ENCODE measurements around the gene PRDM16.
A peak's percentile ranks its signal among the peaks of the same experiment; 100 is the strongest.

The PRDM16 gene

DNA sequence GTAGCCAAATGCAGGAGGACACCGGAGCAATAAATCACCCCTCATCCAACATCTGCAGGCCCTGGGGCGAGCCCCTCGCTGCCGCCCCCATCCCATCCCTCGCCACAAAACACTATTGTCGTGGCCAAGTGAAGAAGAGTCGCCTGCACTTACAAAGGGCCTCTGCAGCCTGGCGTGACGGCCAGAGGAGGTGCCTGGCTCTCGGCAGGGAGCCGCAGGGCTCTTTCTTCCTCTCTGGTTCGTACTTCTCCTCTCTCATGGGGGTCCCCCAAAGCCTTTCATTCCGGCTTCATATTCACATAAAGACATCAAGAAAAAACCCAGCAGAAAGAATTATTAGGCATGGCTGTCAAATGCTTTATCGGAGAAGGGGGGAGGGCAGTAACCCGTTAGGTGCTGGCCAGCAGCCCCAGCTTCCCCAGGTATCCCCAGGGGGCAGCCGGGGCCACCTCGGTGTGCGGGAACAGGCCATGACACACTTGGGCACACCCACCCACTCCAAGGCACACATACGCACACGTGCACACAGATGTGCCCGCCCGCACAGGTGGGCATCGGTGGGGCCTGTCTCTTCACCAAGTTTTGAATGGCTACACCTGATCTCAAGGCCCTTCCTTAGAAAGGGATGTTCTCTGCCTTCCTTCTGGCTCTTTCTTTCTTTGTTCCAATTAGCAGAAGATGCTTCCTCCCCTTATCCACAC is 149.1 kb downstream of the PRDM16 start:
- WGBS = 86% methylated on average over 22 of the region's 23 CpGs
- Histone ChIP-seq H3K4me3 (ENCODE audit: insufficient read depth in 1 of 2, low read depth in 1 of 2, low read length in 2 of 2) (peak overlapping the region in 1 of 2 experiments; percentile 74), H3K4ac (ENCODE audit: low read depth in 1 of 2, low read length in 2 of 2) (no peak overlapping the region), H4K91ac (ENCODE audit: low read length) (no peak overlapping the region), H4K8ac (ENCODE audit: low read length) (no peak overlapping the region), H2BK12ac (ENCODE audit: low read length in 2 of 2) (no peak overlapping the region), H3K14ac (ENCODE audit: low read length in 2 of 2) (no peak overlapping the region), H3K9ac (ENCODE audit: low read length) (peak overlapping the region; percentile 60), H2BK120ac (ENCODE audit: low read depth, low read length) (no peak overlapping the region), H3K27ac (ENCODE audit: low read length, poor library complexity, severe bottlenecking) (no peak overlapping the region), H3K36me3 (ENCODE audit: control insufficient read depth in 1 of 2, insufficient read depth in 2 of 2, low read depth in 1 of 2, low read length in 2 of 2) (no peaks in the 10 kb centered on the region), H3K23ac (ENCODE audit: low read length in 2 of 2) (no peak overlapping the region), H2BK15ac (ENCODE audit: low read depth, poor library complexity, severe bottlenecking) (no peak overlapping the region), H3K79me1 (replicated peaks; ENCODE audit: low read length, poor library complexity, severe bottlenecking) (no peaks in the 10 kb centered on the region), H2BK5ac (ENCODE audit: low read depth, low read length, poor library complexity, severe bottlenecking) (no peak overlapping the region), H3K9me3 (ENCODE audit: control insufficient read depth, low read length) (no peaks in the 10 kb centered on the region), H3K18ac (ENCODE audit: low read depth in 1 of 2, low read length in 2 of 2) (no peak overlapping the region), H3K27me3 (ENCODE audit: control insufficient read depth in 1 of 2, insufficient read depth in 1 of 2, low read length in 2 of 2) (peaks cover 7 to 95% of the 10 kb centered on the region in 2 experiments), H2AK5ac (ENCODE audit: low read length, severe bottlenecking) (no peak overlapping the region), H3K4me1 (ENCODE audit: control insufficient read depth, insufficient read depth, low read depth, low read length) (peaks cover 3% of the 10 kb centered on the region), H2AFZ (ENCODE audit: low read depth, low read length) (no peak overlapping the region), H3K4me2 (ENCODE audit: low read length, poor library complexity, severe bottlenecking) (no peak overlapping the region)
- no peak for DNase-seq

DNA sequence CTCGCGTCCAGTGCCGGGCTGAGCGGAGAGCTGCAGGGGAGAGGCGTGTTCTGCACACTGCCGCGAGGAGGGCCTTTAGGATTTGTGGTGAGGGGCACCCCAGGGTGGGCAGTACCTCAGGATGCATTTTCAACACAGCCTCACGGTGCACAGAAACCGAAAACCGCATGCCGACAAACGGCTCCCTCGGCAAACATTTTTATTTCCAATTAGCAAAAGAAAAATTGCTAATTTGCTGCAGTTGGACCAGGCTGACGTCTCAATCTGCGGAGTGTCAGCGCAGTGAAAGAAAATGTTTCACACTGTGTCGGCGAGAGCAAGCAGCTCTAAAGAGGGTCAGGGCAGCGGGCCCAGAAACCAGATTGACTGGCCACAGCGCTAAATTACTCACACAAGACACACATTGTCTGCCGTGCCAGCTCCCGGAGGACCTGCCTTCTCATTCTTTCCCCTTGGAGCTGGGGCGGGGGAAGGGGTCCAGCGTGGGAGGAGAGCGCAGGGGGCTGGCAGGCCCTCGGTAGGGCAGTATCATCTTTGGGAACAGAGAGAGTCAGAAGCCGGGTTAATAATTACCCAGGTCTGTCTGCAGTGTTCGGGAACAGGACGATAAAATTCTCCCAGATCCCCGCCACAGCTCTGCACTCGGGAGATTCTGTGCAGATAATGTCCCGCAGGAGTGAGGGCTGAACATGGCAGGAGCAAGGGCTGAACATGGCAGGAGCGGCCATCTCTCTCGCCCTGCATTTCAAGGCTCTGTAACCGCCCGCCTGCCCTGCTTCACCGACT is 150.2 kb downstream of the PRDM16 start:
- 79% methylated on average over 37 of the region's 37 CpGs for WGBS

DNA sequence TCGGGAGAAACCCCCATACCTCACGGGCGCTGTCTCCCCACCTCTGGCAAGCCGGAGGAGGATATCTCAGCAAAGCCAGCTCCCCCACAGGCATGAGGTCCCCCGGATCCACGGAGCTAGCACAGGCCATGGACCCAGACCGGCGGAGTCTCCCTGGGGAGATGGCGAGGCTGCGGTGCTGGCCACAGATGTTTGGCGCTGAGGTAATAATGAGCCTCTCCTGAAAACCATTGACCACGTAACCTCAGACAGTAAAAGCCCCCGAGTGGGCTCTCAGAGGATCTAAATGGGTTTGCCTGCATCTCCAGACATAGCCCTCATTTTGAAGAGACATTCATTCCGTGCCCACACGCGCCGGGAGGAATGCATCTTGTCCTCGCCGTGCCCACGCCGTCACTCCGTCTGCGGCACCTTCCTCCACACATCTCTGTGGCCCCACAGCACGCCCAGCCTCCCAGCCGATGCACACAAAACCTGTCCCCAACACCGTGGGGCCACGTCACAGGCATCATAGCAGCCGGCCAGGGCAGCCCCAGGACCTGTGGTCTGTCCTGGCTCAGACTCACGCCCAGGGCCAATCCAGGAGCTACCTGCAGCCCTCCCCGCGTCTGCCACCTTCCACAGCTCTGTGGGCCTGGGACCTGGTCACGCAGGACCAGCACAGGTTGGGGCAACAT is 150.9 kb downstream of the PRDM16 start:
- Histone ChIP-seq H2BK120ac (ENCODE audit: low read depth, low read length) (no peak overlapping the region), H4K91ac (ENCODE audit: low read length) (no peak overlapping the region), H3K14ac (ENCODE audit: low read length in 2 of 2) (no peak overlapping the region), H3K4me2 (ENCODE audit: low read length, poor library complexity, severe bottlenecking) (no peak overlapping the region), H3K27ac (ENCODE audit: low read length, poor library complexity, severe bottlenecking) (no peak overlapping the region), H2AK5ac (ENCODE audit: low read length, severe bottlenecking) (no peak overlapping the region), H3K36me3 (ENCODE audit: control insufficient read depth in 1 of 2, insufficient read depth in 2 of 2, low read depth in 1 of 2, low read length in 2 of 2) (no peaks in the 10 kb centered on the region), H2BK5ac (ENCODE audit: low read depth, low read length, poor library complexity, severe bottlenecking) (no peak overlapping the region), H2BK12ac (ENCODE audit: low read length in 2 of 2) (no peak overlapping the region), H2BK15ac (ENCODE audit: low read depth, poor library complexity, severe bottlenecking) (no peak overlapping the region), H4K8ac (ENCODE audit: low read length) (no peak overlapping the region), H3K9ac (ENCODE audit: low read length) (no peak overlapping the region), H3K4me3 (ENCODE audit: insufficient read depth in 1 of 2, low read depth in 1 of 2, low read length in 2 of 2) (no peak overlapping the region), H3K9me3 (ENCODE audit: control insufficient read depth, low read length) (no peaks in the 10 kb centered on the region), H3K79me1 (replicated peaks; ENCODE audit: low read length, poor library complexity, severe bottlenecking) (no peaks in the 10 kb centered on the region), H3K27me3 (ENCODE audit: control insufficient read depth in 1 of 2, insufficient read depth in 1 of 2, low read length in 2 of 2) (peaks cover 7 to 95% of the 10 kb centered on the region in 2 experiments), H3K4ac (ENCODE audit: low read depth in 1 of 2, low read length in 2 of 2) (no peak overlapping the region), H2AFZ (ENCODE audit: low read depth, low read length) (no peak overlapping the region), H3K4me1 (ENCODE audit: control insufficient read depth, insufficient read depth, low read depth, low read length) (peaks cover 3% of the 10 kb centered on the region), H3K23ac (ENCODE audit: low read length in 2 of 2) (no peak overlapping the region), H3K18ac (ENCODE audit: low read depth in 1 of 2, low read length in 2 of 2) (no peak overlapping the region)
- DNase-seq = no peak
- 84% methylated on average over 32 of the region's 32 CpGs for WGBS

More for the DNA sequence above, 150.2 kb downstream of the PRDM16 start:
- no peaks in the 10 kb centered on the region for H3K79me1 ChIP-seq (replicated peaks; ENCODE audit: low read length, poor library complexity, severe bottlenecking)
- H2AK5ac ChIP-seq (ENCODE audit: low read length, severe bottlenecking) = no peak overlapping the region
- H4K8ac ChIP-seq (ENCODE audit: low read length) = no peak overlapping the region
- H2BK15ac ChIP-seq (ENCODE audit: low read depth, poor library complexity, severe bottlenecking) = no peak overlapping the region
- no peak overlapping the region for H3K27ac ChIP-seq (ENCODE audit: low read length, poor library complexity, severe bottlenecking)
- no peak overlapping the region for H2BK12ac ChIP-seq (ENCODE audit: low read length in 2 of 2)
- H3K18ac ChIP-seq (ENCODE audit: low read depth in 1 of 2, low read length in 2 of 2) = no peak overlapping the region
- no peaks in the 10 kb centered on the region for H3K36me3 ChIP-seq (ENCODE audit: control insufficient read depth in 1 of 2, insufficient read depth in 2 of 2, low read depth in 1 of 2, low read length in 2 of 2)
- H3K9ac ChIP-seq (ENCODE audit: low read length) = no peak overlapping the region
- no peak overlapping the region for H3K4ac ChIP-seq (ENCODE audit: low read depth in 1 of 2, low read length in 2 of 2)
- no peak overlapping the region for H2BK5ac ChIP-seq (ENCODE audit: low read depth, low read length, poor library complexity, severe bottlenecking)
- no peak overlapping the region for H2AFZ ChIP-seq (ENCODE audit: low read depth, low read length)
- H3K27me3 ChIP-seq (ENCODE audit: control insufficient read depth in 1 of 2, insufficient read depth in 1 of 2, low read length in 2 of 2) = peaks cover 7 to 95% of the 10 kb centered on the region in 2 experiments
- peaks cover 3% of the 10 kb centered on the region for H3K4me1 ChIP-seq (ENCODE audit: control insufficient read depth, insufficient read depth, low read depth, low read length)
- H4K91ac ChIP-seq (ENCODE audit: low read length) = no peak overlapping the region
- no peaks in the 10 kb centered on the region for H3K9me3 ChIP-seq (ENCODE audit: control insufficient read depth, low read length)
- peak overlapping the region in 1 of 2 experiments; percentile 15 for H3K4me3 ChIP-seq (ENCODE audit: insufficient read depth in 1 of 2, low read depth in 1 of 2, low read length in 2 of 2)
- DNase-seq = no peak
- H3K23ac ChIP-seq (ENCODE audit: low read length in 2 of 2) = no peak overlapping the region
- H3K4me2 ChIP-seq (ENCODE audit: low read length, poor library complexity, severe bottlenecking) = no peak overlapping the region
- H2BK120ac ChIP-seq (ENCODE audit: low read depth, low read length) = no peak overlapping the region
- no peak overlapping the region for H3K14ac ChIP-seq (ENCODE audit: low read length in 2 of 2)
